ENCODE data around the gene PIEZO2. TPM values are rescaled to one million over a fixed set of nuclear protein-coding genes. Genes with fewer than 3 reads are reported as not detected.
A peak's percentile ranks its signal among the peaks of the same experiment; 100 is the strongest.

The PIEZO2 gene
- total and polyA plus RNA-seq, 4 donors: 2.6 to 233 (median 18.8) TPM

- Histone ChIP-seq H3K4me3 (no peak overlapping the region), H3K36me3 (ENCODE audit: control insufficient read depth in 4 of 4, insufficient read depth in 4 of 4, low read length in 4 of 4) (peaks cover 0 to 25% (median 6%) of the 10 kb centered on the region in 4 donors), H3K27me3 (ENCODE audit: control insufficient read depth in 3 of 3, insufficient read depth in 3 of 3, low read length in 2 of 3) (no peaks in the 10 kb centered on the region), H3K4me1 (ENCODE audit: control insufficient read depth in 5 of 5, insufficient read depth in 5 of 5, low read length in 5 of 5) (peaks cover 0 to 65% (median 19%) of the 10 kb centered on the region in 5 donors), H3K9ac (ENCODE audit: insufficient read depth in 1 of 2, low read length in 2 of 2) (no peak overlapping the region), H3K9me3 (ENCODE audit: control insufficient read depth in 4 of 4, insufficient read depth in 3 of 4, low read length in 3 of 4) (no peaks in the 10 kb centered on the region), H3K27ac (ENCODE audit: low read depth in 1 of 2, low read length in 1 of 2) (no peak overlapping the region)
- ATAC-seq (ENCODE audit: insufficient read depth, low FRiP score): no peak
- WGBS, 2 donors: 84 to 89% methylated on average over 7 of the region's 7 CpGs
- no peak for DNase-seq
- TF ChIP-seq CTCF (IDR thresholded peaks at IDR 0.05; ENCODE audit: control extremely low read depth, extremely low read depth): no peak
Observed at GRCh38 chr18:10850216-10850615, 299.2 kb downstream of the PIEZO2 start.

- Histone ChIP-seq H3K4me3 (no peak overlapping the region), H3K9ac (ENCODE audit: insufficient read depth in 1 of 2, low read length in 2 of 2) (no peak overlapping the region), H3K4me1 (ENCODE audit: control insufficient read depth in 5 of 5, insufficient read depth in 5 of 5, low read length in 5 of 5) (peaks cover 0 to 68% (median 25%) of the 10 kb centered on the region in 5 donors), H3K9me3 (ENCODE audit: control insufficient read depth in 4 of 4, insufficient read depth in 3 of 4, low read length in 3 of 4) (no peaks in the 10 kb centered on the region), H3K36me3 (ENCODE audit: control insufficient read depth in 4 of 4, insufficient read depth in 4 of 4, low read length in 4 of 4) (peaks cover 0 to 12% (median 6%) of the 10 kb centered on the region in 4 donors), H3K27ac (ENCODE audit: low read depth in 1 of 2, low read length in 1 of 2) (no peak overlapping the region), H3K27me3 (ENCODE audit: control insufficient read depth in 3 of 3, insufficient read depth in 3 of 3, low read length in 2 of 3) (no peaks in the 10 kb centered on the region)
- 69 to 87% methylated on average over 6 of the region's 6 CpGs for WGBS, 2 donors
- no peak for TF ChIP-seq CTCF (IDR thresholded peaks at IDR 0.05; ENCODE audit: control extremely low read depth, extremely low read depth)
- peak in 2 of 3 donors; percentile 74 to 77 for DNase-seq
- ATAC-seq (ENCODE audit: insufficient read depth, low FRiP score): no peak
Observed at GRCh38 chr18:10847907-10848306, 301.5 kb downstream of the PIEZO2 start.

- no peaks in the 10 kb centered on the region for H3K9me3 ChIP-seq (ENCODE audit: control insufficient read depth in 4 of 4, insufficient read depth in 3 of 4, low read length in 3 of 4)
- 87 to 89% methylated on average over 8 of the region's 8 CpGs for WGBS, 2 donors
- H3K27ac ChIP-seq (ENCODE audit: low read depth in 1 of 2, low read length in 1 of 2): no peak overlapping the region
- peaks cover 0 to 12% (median 5%) of the 10 kb centered on the region in 4 donors for H3K36me3 ChIP-seq (ENCODE audit: control insufficient read depth in 4 of 4, insufficient read depth in 4 of 4, low read length in 4 of 4)
- no peak overlapping the region for H3K9ac ChIP-seq (ENCODE audit: insufficient read depth in 1 of 2, low read length in 2 of 2)
- H3K4me3 ChIP-seq: no peak overlapping the region
- H3K27me3 ChIP-seq (ENCODE audit: control insufficient read depth in 3 of 3, insufficient read depth in 3 of 3, low read length in 2 of 3): no peaks in the 10 kb centered on the region
- TF ChIP-seq CTCF (IDR thresholded peaks at IDR 0.05; ENCODE audit: control extremely low read depth, extremely low read depth): no peak
- peaks cover 0 to 66% (median 22%) of the 10 kb centered on the region in 5 donors for H3K4me1 ChIP-seq (ENCODE audit: control insufficient read depth in 5 of 5, insufficient read depth in 5 of 5, low read length in 5 of 5)
- no peak for DNase-seq
- no peak for ATAC-seq (ENCODE audit: insufficient read depth, low FRiP score)
Observed at GRCh38 chr18:10847408-10847790, 302.0 kb downstream of the PIEZO2 start.
